ENCODE measurements around the gene KEL.

The KEL gene

GRCh38 chr7:142960955-142961512 lies 1.1 kb downstream of the KEL start:
- DNase-seq, result no peak

DNA sequence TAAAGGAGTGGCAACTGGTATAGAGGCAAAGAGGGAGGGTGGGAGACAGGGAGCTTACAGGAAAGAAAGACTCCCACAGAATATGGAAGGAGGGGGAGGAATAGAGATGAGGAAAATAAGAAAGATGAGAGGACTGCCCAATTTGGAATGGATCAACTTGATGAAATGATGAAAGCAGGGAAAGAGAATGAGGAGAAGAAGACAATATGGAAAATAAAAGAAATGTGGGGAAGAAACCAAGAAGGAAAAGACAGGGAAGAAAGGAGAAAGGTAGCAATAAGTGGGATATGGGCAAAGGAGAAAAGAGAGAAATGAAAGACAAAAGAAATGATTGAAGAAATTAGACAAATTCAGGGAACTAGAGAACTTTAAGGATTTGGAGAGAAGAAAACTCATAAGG lies 3.0 kb downstream of the KEL start:
- no peak for DNase-seq

GRCh38 chr7:142957723-142958122 lies 4.4 kb downstream of the KEL start:
- no peak for DNase-seq

DNA sequence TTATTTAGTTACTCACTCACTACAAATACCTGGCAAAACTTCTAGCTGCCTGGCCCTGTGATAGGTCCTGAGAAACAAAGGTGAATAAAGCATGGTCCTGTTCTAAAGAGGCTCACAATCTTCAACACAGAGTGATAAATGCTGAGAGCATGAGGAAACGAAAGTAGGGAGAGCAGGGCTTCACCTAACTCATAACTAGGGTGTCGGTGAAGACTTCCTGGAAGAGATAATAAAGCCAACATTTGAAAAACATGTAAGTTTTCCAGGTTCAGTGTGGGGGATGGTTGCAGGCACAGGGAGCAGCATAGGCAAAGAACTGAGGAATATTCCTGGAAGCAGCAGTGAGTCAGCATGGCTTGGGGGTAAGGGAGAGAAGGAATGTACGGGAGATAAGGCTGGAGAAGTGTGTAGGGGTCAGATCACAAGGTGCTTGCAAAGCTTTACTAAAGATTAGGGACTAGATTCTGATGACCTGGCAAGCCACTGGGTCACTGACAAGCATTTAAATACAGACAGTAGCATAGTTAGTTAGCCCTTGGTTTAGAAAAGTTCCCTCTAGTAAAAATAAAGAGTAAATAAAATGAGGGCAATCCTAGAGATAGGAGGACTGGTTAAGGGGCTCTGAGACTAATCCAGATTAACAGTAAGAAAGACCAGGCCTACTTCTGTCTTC lies 5.1 kb downstream of the KEL start:
- DNase-seq, result no peak

GRCh38 chr7:142954680-142955268 lies 7.4 kb downstream of the KEL start:
- no peak for DNase-seq

- no peak for DNase-seq
These were observed 11.9 kb downstream of the KEL start for GRCh38 chr7:142950235-142950634.

DNA sequence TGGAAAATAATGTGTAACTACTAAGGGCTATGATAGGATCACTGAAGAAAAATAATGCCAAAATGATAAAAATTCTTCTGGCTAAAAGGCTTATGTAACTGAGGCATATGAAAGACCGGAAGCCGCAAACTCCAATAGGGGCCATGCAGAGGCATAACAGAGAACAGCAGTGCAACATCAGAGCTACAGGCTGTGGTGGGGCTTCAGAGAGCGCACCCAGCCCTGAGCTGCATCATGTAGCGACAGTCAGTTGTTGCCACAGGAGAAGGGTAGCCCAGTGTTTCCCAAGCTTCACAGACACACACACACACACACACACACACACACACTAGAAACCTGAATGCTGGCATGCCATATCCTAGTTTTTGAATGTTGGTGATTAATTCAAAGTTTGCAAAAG lies 13.6 kb downstream of the KEL start:
- DNase-seq, result no peak

DNA sequence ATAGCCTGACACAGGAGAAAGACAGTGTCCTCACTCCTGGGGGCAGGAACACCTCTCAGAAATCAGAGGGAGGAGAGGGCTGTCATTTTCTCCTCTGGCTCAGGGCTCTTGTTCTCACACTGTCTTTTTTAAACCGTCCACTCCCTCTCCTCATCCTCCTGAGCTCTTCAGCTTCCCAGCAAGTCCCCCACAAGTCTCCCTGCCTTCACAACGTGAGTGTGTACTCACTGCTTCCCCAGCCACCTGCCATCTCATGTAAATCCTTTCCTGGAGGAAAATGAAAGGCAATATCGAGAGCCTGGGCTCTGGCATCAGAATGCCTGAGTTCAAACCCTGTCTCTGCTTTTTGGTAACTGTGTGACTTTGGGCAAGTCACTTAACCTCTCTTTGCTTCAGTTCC lies 17.2 kb downstream of the KEL start:
- DNase-seq, result no peak

GRCh38 chr7:142943706-142944268 lies 18.4 kb downstream of the KEL start:
- no peak for DNase-seq

DNA sequence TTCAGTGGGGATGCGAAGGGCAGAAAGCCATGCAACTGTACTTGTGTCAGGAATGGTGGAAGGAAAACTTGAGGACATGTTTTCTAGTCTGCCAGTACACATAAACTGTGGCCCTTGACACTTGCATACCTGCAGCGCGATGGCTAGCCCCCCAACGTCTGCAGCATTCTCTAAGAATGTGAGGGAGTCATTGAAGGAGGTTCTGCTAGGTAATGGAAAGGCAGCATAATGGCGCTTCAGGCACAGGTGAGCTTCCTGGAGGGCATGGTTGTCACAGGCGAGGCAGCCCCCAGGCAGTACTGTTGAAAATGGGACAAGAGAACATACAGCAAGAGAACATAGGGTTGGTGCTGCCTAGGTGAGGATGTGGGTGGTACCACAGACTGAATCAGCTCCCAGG lies 19.4 kb downstream of the KEL start:
- DNase-seq, result no peak

DNA sequence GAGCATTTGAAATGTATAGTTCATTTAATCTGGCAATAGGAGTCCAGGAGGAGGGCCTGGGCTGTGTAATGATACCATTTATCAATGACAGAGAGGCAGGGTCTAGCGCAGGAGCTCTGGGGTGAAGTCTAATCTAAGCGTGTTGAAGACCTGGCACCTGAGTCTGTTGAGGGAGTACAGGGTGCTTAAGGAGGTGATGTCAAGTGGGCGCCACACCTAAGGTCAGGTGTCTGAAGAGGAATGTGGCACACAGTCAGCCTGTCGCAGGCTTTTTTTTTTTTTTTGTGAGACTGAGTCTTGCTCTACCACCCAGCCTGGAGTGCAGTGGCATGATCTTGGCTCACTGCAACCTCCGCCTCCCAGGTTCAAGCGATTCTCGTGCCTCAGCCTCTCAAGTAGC lies 20.6 kb downstream of the KEL start:
- DNase-seq, result no peak

- no peak for DNase-seq
These were observed 21.1 kb downstream of the KEL start for GRCh38 chr7:142940966-142941535.

GRCh38 chr7:142939226-142939910 lies 22.8 kb downstream of the KEL start, which contains the start of gene LLCFC1:
Gene LLCFC1, plus strand, starts transcription at chr7:142939484. Its CDS starts 138 bp downstream, at chr7:142939622.
- DNase-seq, result no peak

GRCh38 chr7:142938611-142939010 lies 23.6 kb downstream of the KEL start:
- no peak for DNase-seq

GRCh38 chr7:142935941-142936565 lies 26.1 kb downstream of the KEL start:
- no peak for DNase-seq

GRCh38 chr7:142934056-142934455 lies 28.1 kb downstream of the KEL start:
- no peak for DNase-seq

DNA sequence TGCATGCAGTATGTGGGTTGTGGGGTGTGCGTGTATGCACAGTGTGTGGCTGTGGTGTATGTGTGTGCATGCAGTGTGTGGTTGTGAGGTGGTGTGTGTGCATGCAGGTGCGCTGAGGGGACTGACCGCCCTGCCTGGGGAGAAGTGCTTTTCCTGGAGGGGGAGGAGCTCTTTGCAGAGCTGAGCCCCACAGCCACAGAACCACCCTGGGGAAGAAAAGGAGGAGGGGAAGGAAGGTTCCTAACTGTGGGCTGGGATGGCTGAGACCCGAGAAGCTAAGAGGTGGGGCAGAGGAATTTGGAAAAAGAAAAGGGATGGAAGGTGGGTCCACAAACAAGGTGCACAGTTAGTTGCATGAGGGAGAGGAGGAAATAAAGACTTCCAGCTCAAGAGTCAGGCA lies 28.5 kb downstream of the KEL start, which contains the start of gene TRPV5:
TRPV5 (minus strand) TSS at position 123 of the 400 bp plus-strand sequence. CDS start 287 bp downstream, outside the sequence.
- no peak for DNase-seq

DNA sequence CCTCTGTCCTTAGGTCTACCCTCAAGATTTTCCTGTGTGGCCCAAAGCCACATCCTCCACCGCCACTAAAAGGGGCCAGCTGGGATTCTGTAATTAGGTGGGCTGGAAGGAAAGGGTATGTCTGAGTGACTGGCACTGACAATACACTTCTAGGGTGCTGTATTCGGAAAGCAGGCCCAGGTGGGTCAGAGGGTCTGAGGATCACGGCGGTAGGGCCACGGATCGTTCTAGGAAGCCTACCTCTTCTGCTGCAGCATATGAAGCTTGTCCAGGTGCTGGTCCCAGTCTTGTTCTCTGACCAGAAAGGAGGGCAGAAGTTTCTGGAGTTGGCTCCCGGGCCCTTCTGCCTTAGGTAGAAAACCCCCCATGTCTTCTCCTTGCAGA lies 29.1 kb downstream of the KEL start:
- DNase-seq, result no peak

GRCh38 chr7:142932386-142933091 lies 29.6 kb downstream of the KEL start:
- no peak for DNase-seq

DNA sequence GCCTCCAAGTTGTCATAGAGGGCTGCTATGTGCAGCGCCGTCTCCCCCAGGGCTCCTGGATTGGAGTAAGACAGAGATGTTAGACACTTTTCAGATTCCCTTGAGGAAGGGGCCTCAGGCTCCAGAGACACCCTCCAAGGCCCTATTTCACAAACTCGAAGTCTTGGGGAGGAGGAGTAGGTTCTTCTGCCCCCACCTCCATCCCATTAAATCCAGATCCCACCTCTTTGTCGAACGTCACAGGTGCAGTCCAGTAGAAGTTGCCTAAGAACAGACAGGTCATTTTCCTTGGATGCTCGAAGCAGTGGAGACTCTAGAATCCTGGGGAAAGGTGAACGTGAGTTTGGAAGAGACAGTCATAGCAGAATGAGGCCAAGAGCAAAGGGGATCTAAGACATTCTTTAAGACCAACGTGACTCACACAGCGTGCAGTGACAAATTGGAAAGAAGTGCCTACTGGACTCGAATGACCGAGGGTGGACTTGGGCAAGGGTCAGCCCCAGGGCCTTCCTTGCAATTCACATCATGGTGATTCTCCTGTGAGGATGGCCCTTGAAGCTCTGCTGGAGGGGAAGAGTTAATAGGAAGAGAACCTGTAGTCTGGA lies 31.9 kb downstream of the KEL start:
- no peak for DNase-seq

DNA sequence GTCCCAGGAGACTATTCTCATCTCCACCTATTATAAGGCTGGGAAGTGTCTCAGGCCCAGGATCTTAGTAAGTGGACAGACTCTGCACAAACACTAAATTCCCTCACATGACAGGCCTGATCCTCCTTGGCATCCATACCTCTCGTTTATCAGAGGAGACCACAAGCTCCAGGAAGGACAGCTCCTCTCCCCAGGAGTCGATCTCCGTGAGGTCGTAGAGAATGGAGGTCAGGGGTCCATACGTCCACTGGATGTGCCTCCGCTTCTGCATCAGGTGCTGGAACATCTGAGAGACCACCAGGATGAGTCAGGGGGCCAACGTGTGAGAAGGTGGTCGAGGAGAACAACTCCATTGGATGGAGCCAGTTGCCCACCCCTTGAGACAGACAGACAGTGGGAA lies 34.2 kb downstream of the KEL start:
- DNase-seq, result no peak
